HepG2 (cell line): ENCODE data around the gene SP9. TPM values are rescaled to one million over a fixed set of nuclear protein-coding genes. Genes with fewer than 3 reads are reported as not detected.
A peak's percentile ranks its signal among the peaks of the same experiment; 100 is the strongest.

ENCODE experiments used
- ATAC-seq: fragments of 200-7000 bp; cut with Tn5 transposase; 3 replicates; pipeline ENCODE4 v1.9.1; 2020; ENCODE audit warnings: mild to moderate bottlenecking, moderate library complexity
- BruUV-seq: library from RNA; stranded (reverse); fragments of 400-500 nt; replicated peaks from 2 replicates; lab custom pipeline; 2021; lab: Mats Ljungman, UMichigan
- CTCF ChIA-PET: fragments of 300-600 bp; formaldehyde crosslinking; extraction: SDS; loops from one replicate; lab custom pipeline; 2021; ENCODE audit warnings: low total read pairs, inconsistent platforms, low intra/inter-chr PET ratio; lab: Yijun Ruan, JAX
- POLR2A ChIA-PET: fragments of 350-600 bp; sonication (Branson Sonifier 250); formaldehyde crosslinking; loops from one replicate; lab custom pipeline; 2020; ENCODE audit warnings: antibody characterized with exemption, inconsistent platforms; lab: Yijun Ruan, JAX
- DNase-seq: peaks from one replicate; pipeline ENCODE4 v3.0.0-alpha.2; 2015; ENCODE audit warnings: low spot score
- FAIRE-seq: peaks from 3 replicates; lab custom pipeline; 2011; peaks lifted over from hg19 to GRCh38; lab: Jason Lieb, UNC
- H2AFZ ChIP-seq: one replicate; pipeline ENCODE4 v1.6.1; 2011; ENCODE audit warnings: low read length, inconsistent platforms
- H3K27ac ChIP-seq: fragments of 300-600 bp; 3 replicates; pipeline ENCODE4 v1.8.0; 2011; ENCODE audit warnings: mixed run types, mild to moderate bottlenecking, mixed read lengths, low read length, inconsistent platforms; ENCODE audit not compliant: insufficient read depth; ENCODE audit errors: extremely low read length
- H3K27me3 ChIP-seq, 2 experiments: fragments of 200-600 bp in 1 of 2; 2 replicates in 1 of 2; 3 replicates in 1 of 2; pipeline versions ENCODE4 v1.6.0 to v1.8.0; 2011; ENCODE audit warnings: low read length in 2 of 2, mild to moderate bottlenecking in 2 of 2, moderate library complexity in 2 of 2, inconsistent platforms in 1 of 2; ENCODE audit not compliant: insufficient read depth in 2 of 2, control insufficient read depth in 1 of 2
- H3K36me3 ChIP-seq, 2 experiments: fragments of 200-600 bp in 1 of 2; replicated peaks in 1 of 2; 2 replicates in 1 of 2; 3 replicates in 1 of 2; pipeline versions ENCODE4 v1.5.1 to v1.8.0; 2011; ENCODE audit warnings: low read length in 2 of 2, inconsistent platforms in 1 of 2; ENCODE audit not compliant: insufficient read depth in 2 of 2, control insufficient read depth in 1 of 2
- H3K4me1 ChIP-seq: 2 replicates; pipeline ENCODE4 v1.5.1; 2012; ENCODE audit warnings: low read length, inconsistent platforms; ENCODE audit not compliant: insufficient read depth
- H3K4me2 ChIP-seq: 2 replicates; pipeline ENCODE4 v1.6.0; 2011; ENCODE audit warnings: low read depth, low read length, inconsistent platforms
- H3K4me3 ChIP-seq, 3 experiments: fragments of 200-600 bp in 1 of 3; sonication (generic), shearing (Covaris generic) in 1 of 3; replicated peaks in 1 of 3; 2 replicates each; pipeline ENCODE4 v1.5.1; 2011 to 2016; ENCODE audit warnings: low read length in 3 of 3, inconsistent platforms in 2 of 3, low read depth in 2 of 3, mild to moderate bottlenecking in 2 of 3, control low read depth in 1 of 3, mixed read lengths in 1 of 3; ENCODE audit not compliant: insufficient read depth in 1 of 3
- H3K79me2 ChIP-seq: one replicate; pipeline ENCODE4 v1.6.1; 2011; ENCODE audit warnings: low read length, inconsistent platforms; ENCODE audit not compliant: insufficient read depth
- H3K9ac ChIP-seq: 2 replicates; pipeline ENCODE4 v1.6.0; 2011; ENCODE audit warnings: mild to moderate bottlenecking, low read depth, low read length, inconsistent platforms; ENCODE audit not compliant: insufficient read depth
- H3K9me3 ChIP-seq: 2 replicates; pipeline ENCODE4 v1.5.1; 2012; ENCODE audit warnings: mild to moderate bottlenecking, low read length
- H4K20me1 ChIP-seq: 2 replicates; pipeline ENCODE4 v1.6.0; 2011; ENCODE audit warnings: inconsistent platforms, mild to moderate bottlenecking, low read length, moderate library complexity; ENCODE audit not compliant: insufficient read depth
- ARHGAP35 ChIP-seq: sonication (generic); formaldehyde crosslinking; IDR thresholded peaks from 2 replicates; pipeline ENCODE4 v1.9.0; 2022; ENCODE audit warnings: mild to moderate bottlenecking, inconsistent platforms, moderate library complexity, missing genetic modification reagents, borderline replicate concordance
- BCL6 ChIP-seq: IDR thresholded peaks from 2 replicates; pipeline ENCODE4 v1.6.1; 2016; ENCODE audit warnings: missing genetic modification reagents, missing compliant biosample characterization
- CBFB ChIP-seq: sonication (generic); formaldehyde crosslinking; IDR thresholded peaks from 2 replicates; pipeline ENCODE4 v1.4.0; 2020; ENCODE audit warnings: missing genetic modification reagents
- KDM2A ChIP-seq: sonication (generic); formaldehyde crosslinking; IDR thresholded peaks from 2 replicates; pipeline ENCODE4 v1.4.0; 2020; ENCODE audit warnings: low read depth, missing genetic modification reagents, borderline replicate concordance
- PCBP2 ChIP-seq: fragments of 200-400 bp; formaldehyde crosslinking; optimal IDR thresholded peaks from 2 replicates; pipeline ENCODE3; 2018; ENCODE audit warnings: low read length, low read depth; ENCODE audit not compliant: poor library complexity, severe bottlenecking
- ZFP62 ChIP-seq: sonication (generic); formaldehyde crosslinking; IDR thresholded peaks from 2 replicates; pipeline ENCODE4 v1.4.0; 2020; ENCODE audit warnings: missing genetic modification reagents
- ZNF34 ChIP-seq: sonication (generic); formaldehyde crosslinking; IDR thresholded peaks from 2 replicates; pipeline ENCODE4 v1.4.0; 2020; ENCODE audit warnings: mild to moderate bottlenecking, missing genetic modification reagents, borderline replicate concordance
- WGBS: methylation state at CpG from one replicate; pipeline ENCODE4 v1.1.6; 2017; ENCODE audit warnings: low lambda C conversion rate; 5-methylcytosine and 5-hydroxymethylcytosine counted together
- in situ Hi-C: cut with HindIII; loops from 2 replicates; pipeline ENCODE4 v1.10.0; 2017; ENCODE audit warnings: low pct_unique_long_range_greater_than_20kb; ENCODE audit not compliant: extremely low pct_ligation_motif_present
- intact Hi-C: fragments of 100-400 bp; cut with micrococcal nuclease; formaldehyde crosslinking; loops from one replicate; pipeline ENCODE4 v1.10.0; 2022; ENCODE audit not compliant: unreplicated experiment
- polyA plus RNA-seq, 8 experiments: library from polyadenylated mRNA; depleted of rRNA in 3 of 8; stranded (reverse) in 7 of 8; unstranded in 1 of 8; fragments of >200 nt; fragmentation: Illumina TruSeq in 4 of 8; extraction: Trizol in 4 of 8; gene quantifications; 2 replicates each; pipeline versions ENCODE4 v1.2.1 to v1.2.3, GENCODE V29; 2011 to 2016; ENCODE audit warnings: low read depth in 4 of 8, missing spikeins in 1 of 8, mixed read lengths in 1 of 8; ENCODE audit not compliant: insufficient read depth in 1 of 8
- total RNA-seq, 5 experiments: library from RNA; depleted of rRNA; stranded (reverse); fragments of >200 nt; fragmentation: Illumina TruSeq; extraction: Trizol; gene quantifications; 2 replicates each; pipeline ENCODE4 v1.2.3, GENCODE V29; 2016; ENCODE audit warnings: low read depth in 1 of 5
- TF ChIP-seq, protein P1 (sequence below): IDR thresholded peaks from 2 replicates; pipeline ENCODE4 v1.6.1; 2016; ENCODE audit warnings: missing compliant biosample characterization, missing genetic modification reagents, borderline replicate concordance

Gene SP9
- total and polyA plus RNA-seq, 2 of the 13 experiments (the other 11 are each of a cell fraction or from before 2014, with no cell fraction given) = not detected

DNA sequence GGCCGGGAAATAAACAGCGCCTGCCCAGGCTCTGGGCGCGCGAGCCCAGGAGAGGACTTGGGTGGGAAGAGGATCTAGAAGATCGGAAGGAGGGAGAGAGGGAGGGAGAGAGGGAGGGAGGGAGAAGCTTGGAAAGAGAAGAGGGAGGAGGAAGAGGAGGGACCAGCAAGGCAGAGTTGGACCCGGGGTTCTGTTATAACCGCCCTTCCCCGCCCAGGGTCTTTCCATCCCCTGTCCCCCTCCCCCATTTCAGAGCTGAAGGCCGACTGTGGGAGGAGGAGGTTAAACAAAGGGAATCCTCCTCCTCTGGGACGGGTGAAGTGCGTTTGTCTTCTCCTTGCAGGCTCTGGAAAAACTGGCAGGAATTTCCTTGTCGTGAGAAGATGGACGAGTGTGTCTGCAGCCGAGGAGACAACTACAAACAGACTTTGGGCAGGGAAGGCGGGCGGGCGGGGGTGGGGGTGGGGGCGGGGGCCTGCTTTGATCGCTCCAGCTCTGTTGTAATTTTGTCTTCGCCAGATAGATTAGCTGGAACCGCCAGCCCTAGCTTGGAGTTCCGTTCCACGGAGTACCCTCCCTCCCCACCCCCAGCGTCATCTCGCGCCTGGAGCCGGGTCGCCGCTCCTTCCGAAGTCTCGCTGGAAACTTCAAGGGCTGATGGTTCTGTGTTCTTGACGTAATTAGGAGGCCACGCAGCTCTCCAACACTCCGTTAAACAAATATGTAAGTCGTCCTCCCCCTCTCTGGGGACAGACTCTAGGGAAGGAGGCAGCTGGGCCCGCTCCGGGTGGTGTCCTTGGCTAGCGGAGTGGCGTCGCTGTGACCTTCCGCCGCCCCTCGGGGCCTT lies 6.4 kb upstream of the SP9 start:
- ATAC-seq (peak; percentile 13; the same call in 2 of the 3 replicates), FAIRE-seq (no peak), DNase-seq (no peak)
- H3K4me2 ChIP-seq = peak overlapping the region; percentile 89
- no peak overlapping the region for H3K9ac ChIP-seq
- ChIA-PET POLR2A (interaction anchor here (1.1 kb wide), 1 partner anchor 80 kb away, joined by 4 read pairs; the partner anchor contains the start of gene OLA1), CTCF (no interaction called here)
- intact Hi-C loops (no loop called here), in situ Hi-C loops (no loop called here)
- H3K4me3 ChIP-seq = peak overlapping the region; percentile 33 to 67 (median 45); a peak in 5 of 6 replicates
- H3K36me3 ChIP-seq = no peaks in the 10 kb centered on the region
- no peak overlapping the region for H2AFZ ChIP-seq
- 22% methylated on average over 40 of the region's 44 CpGs for WGBS
- H3K9me3 ChIP-seq = no peaks in the 10 kb centered on the region
- no peak overlapping the region for H3K27ac ChIP-seq
- peaks cover 48% of the 10 kb centered on the region for H3K4me1 ChIP-seq
- no peaks in the 10 kb centered on the region; the same call in 1 of the 2 replicates for H4K20me1 ChIP-seq
- TF ChIP-seq, protein P1, sequence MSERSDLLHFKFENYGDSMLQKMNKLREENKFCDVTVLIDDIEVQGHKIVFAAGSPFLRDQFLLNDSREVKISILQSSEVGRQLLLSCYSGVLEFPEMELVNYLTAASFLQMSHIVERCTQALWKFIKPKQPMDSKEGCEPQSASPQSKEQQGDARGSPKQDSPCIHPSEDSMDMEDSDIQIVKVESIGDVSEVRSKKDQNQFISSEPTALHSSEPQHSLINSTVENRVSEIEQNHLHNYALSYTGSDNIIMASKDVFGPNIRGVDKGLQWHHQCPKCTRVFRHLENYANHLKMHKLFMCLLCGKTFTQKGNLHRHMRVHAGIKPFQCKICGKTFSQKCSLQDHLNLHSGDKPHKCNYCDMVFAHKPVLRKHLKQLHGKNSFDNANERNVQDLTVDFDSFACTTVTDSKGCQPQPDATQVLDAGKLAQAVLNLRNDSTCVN (CRISPR knock-in tag) = no peak
- TF ChIP-seq BCL6 (0 out of 2 replicates have a peak, but pooled peaks have one; percentile 14), ZFP62 (no peak), ARHGAP35 (CRISPR knock-in tag) (no peak), KDM2A (CRISPR knock-in tag) (peak; percentile 28; the same call in 1 of the 2 replicates), CBFB (CRISPR knock-in tag) (no peak), PCBP2 (peak; percentile 83), ZNF34 (no peak)
- BruUV-seq = no TSS peak
- H3K27me3 ChIP-seq = peaks cover 9 to 94% of the 10 kb centered on the region in 2 experiments
- H3K79me2 ChIP-seq = no peaks in the 10 kb centered on the region
